ENCODE results near the gene HOXA11. TPM values are rescaled to one million over a fixed set of nuclear protein-coding genes. Genes with fewer than 3 reads are reported as not detected.

The HOXA11 gene
- total RNA-seq, 2 experiments from 2014 or later, result not detected

- DNase-seq (no peak), ATAC-seq (no peak)
- peaks cover 9% of the 10 kb centered on the region for H3K4me1 Mint-ChIP-seq (ENCODE audit: low read depth)
- H3K36me3 Mint-ChIP-seq (ENCODE audit: low read depth), result peaks cover 13% of the 10 kb centered on the region
- POLR2A ChIA-PET, result no interaction called here
- H3K27ac Mint-ChIP-seq, result no peak overlapping the region
- no peak overlapping the region for H3K4me3 Mint-ChIP-seq
- H3K27me3 Mint-ChIP-seq (ENCODE audit: low read depth), result peaks cover 75% of the 10 kb centered on the region
- CTCF ChIA-PET, result interaction anchor here (0.7 to 4.7 kb wide), 11 partner anchors 10 to 792 kb away, joined by 3 to 85 read pairs (median 5); partner anchors contain the start of genes HOXA13 and HOXA3
- no peaks in the 10 kb centered on the region for H3K9me3 Mint-ChIP-seq (ENCODE audit: insufficient read depth)
Measured at GRCh38 chr7:27162561-27163287, 22.3 kb downstream of the HOXA11 start.

- ChIA-PET CTCF (interaction anchor here (1.1 to 4.7 kb wide), 14 partner anchors 10 to 792 kb away, joined by 3 to 85 read pairs (median 6); partner anchors contain the start of genes HOXA13 and HOXA3), POLR2A (interaction anchor here (0.7 kb wide), 1 partner anchor 11 kb away, joined by 4 read pairs; no protein-coding TSS in a partner anchor)
- Mint-ChIP-seq H3K9me3 (ENCODE audit: insufficient read depth) (no peaks in the 10 kb centered on the region), H3K36me3 (ENCODE audit: low read depth) (peaks cover 11% of the 10 kb centered on the region), H3K4me3 (no peak overlapping the region), H3K27me3 (ENCODE audit: low read depth) (peaks cover 76% of the 10 kb centered on the region), H3K27ac (no peak overlapping the region), H3K4me1 (ENCODE audit: low read depth) (peaks cover 11% of the 10 kb centered on the region)
- ATAC-seq (no peak), DNase-seq (no peak)
Measured at GRCh38 chr7:27161721-27162560, 23.1 kb downstream of the HOXA11 start.

GRCh38 chr7:27161214-27161720, 23.8 kb downstream of the HOXA11 start:
- H3K4me3 Mint-ChIP-seq, result peak overlapping the region; percentile 65
- no peaks in the 10 kb centered on the region for H3K9me3 Mint-ChIP-seq (ENCODE audit: insufficient read depth)
- no peak overlapping the region for H3K27ac Mint-ChIP-seq
- peak; percentile 5 for ATAC-seq
- CTCF ChIA-PET, result interaction anchor here (0.7 to 4.7 kb wide), 25 partner anchors 9 to 791 kb away, joined by 3 to 85 read pairs (median 4); partner anchors contain the start of genes HOXA3 and HOXA5
- H3K4me1 Mint-ChIP-seq (ENCODE audit: low read depth), result peaks cover 15% of the 10 kb centered on the region
- H3K36me3 Mint-ChIP-seq (ENCODE audit: low read depth), result peaks cover 10% of the 10 kb centered on the region
- no peak for DNase-seq
- POLR2A ChIA-PET, result interaction anchor here (0.7 kb wide), 1 partner anchor 12 kb away, joined by 4 read pairs; no protein-coding TSS in a partner anchor
- H3K27me3 Mint-ChIP-seq (ENCODE audit: low read depth), result peaks cover 76% of the 10 kb centered on the region

GRCh38 chr7:27160546-27161213, 24.4 kb downstream of the HOXA11 start:
- POLR2A ChIA-PET, result no interaction called here
- peaks cover 9% of the 10 kb centered on the region for H3K36me3 Mint-ChIP-seq (ENCODE audit: low read depth)
- peaks cover 77% of the 10 kb centered on the region for H3K27me3 Mint-ChIP-seq (ENCODE audit: low read depth)
- peaks cover 17% of the 10 kb centered on the region for H3K4me1 Mint-ChIP-seq (ENCODE audit: low read depth)
- peak overlapping the region; percentile 65 for H3K4me3 Mint-ChIP-seq
- no peak overlapping the region for H3K27ac Mint-ChIP-seq
- H3K9me3 Mint-ChIP-seq (ENCODE audit: insufficient read depth), result no peaks in the 10 kb centered on the region
- peak; percentile 85 for DNase-seq
- peak; percentile 74 for ATAC-seq
- CTCF ChIA-PET, result interaction anchor here (0.7 to 4.7 kb wide), 25 partner anchors 8 to 790 kb away, joined by 3 to 85 read pairs (median 4); partner anchors contain the start of genes HOXA3 and HOXA5

- ATAC-seq (peak; percentile 22), DNase-seq (no peak)
- CTCF ChIA-PET, result interaction anchor here (1.1 to 4.7 kb wide), 19 partner anchors 10 to 790 kb away, joined by 3 to 85 read pairs (median 5); partner anchors contain the start of gene HOXA5
- Mint-ChIP-seq H3K27me3 (ENCODE audit: low read depth) (peaks cover 78% of the 10 kb centered on the region), H3K4me1 (ENCODE audit: low read depth) (peaks cover 18% of the 10 kb centered on the region), H3K36me3 (ENCODE audit: low read depth) (peaks cover 10% of the 10 kb centered on the region), H3K9me3 (ENCODE audit: insufficient read depth) (no peaks in the 10 kb centered on the region), H3K27ac (no peak overlapping the region), H3K4me3 (peak overlapping the region; percentile 20)
- POLR2A ChIA-PET, result no interaction called here
Measured at GRCh38 chr7:27160145-27160545, 24.9 kb downstream of the HOXA11 start.

GRCh38 chr7:27159266-27160144, 25.5 kb downstream of the HOXA11 start:
- CTCF ChIA-PET, result interaction anchor here (0.7 to 1.8 kb wide), 9 partner anchors 9 to 790 kb away, joined by 3 to 6 read pairs (median 3); no protein-coding TSS in a partner anchor
- Mint-ChIP-seq H3K4me3 (peak overlapping the region; percentile 20), H3K9me3 (ENCODE audit: insufficient read depth) (no peaks in the 10 kb centered on the region), H3K27me3 (ENCODE audit: low read depth) (peaks cover 80% of the 10 kb centered on the region), H3K27ac (no peak overlapping the region), H3K36me3 (ENCODE audit: low read depth) (peaks cover 13% of the 10 kb centered on the region), H3K4me1 (ENCODE audit: low read depth) (peaks cover 21% of the 10 kb centered on the region)
- POLR2A ChIA-PET, result no interaction called here
- DNase-seq (no peak), ATAC-seq (no peak)

- H3K36me3 Mint-ChIP-seq (ENCODE audit: low read depth), result peaks cover 10% of the 10 kb centered on the region
- peaks cover 23% of the 10 kb centered on the region for H3K4me1 Mint-ChIP-seq (ENCODE audit: low read depth)
- POLR2A ChIA-PET, result no interaction called here
- no peak for DNase-seq
- H3K27me3 Mint-ChIP-seq (ENCODE audit: low read depth), result peaks cover 81% of the 10 kb centered on the region
- no peaks in the 10 kb centered on the region for H3K9me3 Mint-ChIP-seq (ENCODE audit: insufficient read depth)
- H3K4me3 Mint-ChIP-seq, result peak overlapping the region; percentile 42
- CTCF ChIA-PET, result interaction anchor here (0.7 to 1.8 kb wide), 10 partner anchors 9 to 789 kb away, joined by 3 to 6 read pairs (median 4); no protein-coding TSS in a partner anchor
- H3K27ac Mint-ChIP-seq, result no peak overlapping the region
- no peak for ATAC-seq
Measured at GRCh38 chr7:27158436-27159265, 26.4 kb downstream of the HOXA11 start.

GRCh38 chr7:27157702-27158431, 27.2 kb downstream of the HOXA11 start:
- Mint-ChIP-seq H3K27me3 (ENCODE audit: low read depth) (peaks cover 81% of the 10 kb centered on the region), H3K36me3 (ENCODE audit: low read depth) (peaks cover 10% of the 10 kb centered on the region), H3K9me3 (ENCODE audit: insufficient read depth) (no peaks in the 10 kb centered on the region), H3K4me1 (ENCODE audit: low read depth) (peaks cover 23% of the 10 kb centered on the region), H3K27ac (no peak overlapping the region), H3K4me3 (peak overlapping the region; percentile 45)
- no peak for ATAC-seq
- ChIA-PET CTCF (interaction anchor here (0.8 to 1.8 kb wide), 5 partner anchors 22 to 788 kb away, joined by 3 to 5 read pairs (median 4); partner anchors contain the start of gene EVX1), POLR2A (no interaction called here)
- DNase-seq, result no peak

GRCh38 chr7:27156916-27157701, 27.9 kb downstream of the HOXA11 start:
- Mint-ChIP-seq H3K4me3 (peak overlapping the region; percentile 45), H3K4me1 (ENCODE audit: low read depth) (peaks cover 25% of the 10 kb centered on the region), H3K27me3 (ENCODE audit: low read depth) (peaks cover 81% of the 10 kb centered on the region), H3K36me3 (ENCODE audit: low read depth) (peaks cover 10% of the 10 kb centered on the region), H3K9me3 (ENCODE audit: insufficient read depth) (no peaks in the 10 kb centered on the region), H3K27ac (peak overlapping the region; percentile 76)
- DNase-seq (no peak), ATAC-seq (no peak)
- CTCF ChIA-PET, result interaction anchor here (0.8 to 1.7 kb wide), 2 partner anchors 23 to 85 kb away, joined by 3 to 4 read pairs; partner anchors contain the start of gene EVX1
- POLR2A ChIA-PET, result no interaction called here
